ENCODE data around the gene SP140L.

GRCh38 chr2:230443541-230443940, 116.5 kb downstream of the SP140L start:
- TF ChIP-seq POLR2A (IDR thresholded peaks at IDR 0.05), result no peak
- no peak for TF ChIP-seq CTCF (IDR thresholded peaks at IDR 0.05)
- TF ChIP-seq EP300 (IDR thresholded peaks at IDR 0.05), result no peak

Measured in upper lobe of left lung (tissue), 4 donors.